Sigmoid colon (tissue), 7 donors: ENCODE results near the gene MET. TPM values are rescaled to one million over a fixed set of nuclear protein-coding genes. Genes with fewer than 3 reads are reported as not detected.

Experiments
- DNase-seq: peaks from one replicate; pipeline ENCODE4 v3.0.0-alpha.2; 2019
- H3K27ac ChIP-seq, 4 donors: fragments of 200-600 bp; sonication (generic); one replicate each; pipeline ENCODE4 v1.5.1; 2016 to 2019; ENCODE audit warnings: mild to moderate bottlenecking in 1 of 4
- H3K27me3 ChIP-seq, 3 donors: fragments of 200-600 bp; sonication (generic); one replicate each; pipeline ENCODE4 v1.5.1; 2019; ENCODE audit warnings: mild to moderate bottlenecking in 1 of 3
- H3K36me3 ChIP-seq, 4 donors: fragments of 200-600 bp; sonication (generic); one replicate each; pipeline ENCODE4 v1.5.1; 2016 to 2019
- H3K4me1 ChIP-seq, 4 donors: fragments of 200-600 bp; sonication (generic); one replicate each; pipeline ENCODE4 v1.5.1; 2017 to 2019
- H3K4me3 ChIP-seq, 4 donors: fragments of 200-600 bp; sonication (generic); one replicate each; pipeline ENCODE4 v1.5.1; 2017 to 2019; ENCODE audit warnings: mild to moderate bottlenecking in 2 of 4, moderate library complexity in 1 of 4
- H3K9me3 ChIP-seq, 4 donors: fragments of 200-600 bp in 3 of 4; sonication (generic) in 3 of 4; one replicate each; pipeline versions ENCODE4 v1.5.1 to v1.6.1; 2013 to 2019
- CTCF ChIP-seq, 4 experiments: fragments of 450-650 bp in 3 of 4; fragments of 200-600 bp in 1 of 4; IDR thresholded peaks; one replicate each; pipeline ENCODE4 v1.5.1; 2016 to 2019; ENCODE audit warnings: antibody characterized with exemption in 4 of 4, mild to moderate bottlenecking in 3 of 4, moderate library complexity in 2 of 4
- EP300 ChIP-seq, 4 donors: sonication (generic); formaldehyde crosslinking; IDR thresholded peaks; one replicate each; pipeline ENCODE4 v1.6.1; 2017; ENCODE audit warnings: antibody characterized with exemption in 4 of 4
- POLR2A ChIP-seq, 2 donors: fragments of 450-650 bp; IDR thresholded peaks; one replicate each; pipeline ENCODE4 v1.6.1; 2016; ENCODE audit warnings: antibody characterized with exemption in 2 of 2, mild to moderate bottlenecking in 2 of 2, moderate library complexity in 2 of 2
- POLR2AphosphoS5 ChIP-seq, 4 donors: sonication (generic); formaldehyde crosslinking; IDR thresholded peaks; one replicate each; pipeline ENCODE4 v1.6.1; 2017; ENCODE audit warnings: antibody characterized with exemption in 4 of 4
- WGBS, 2 donors: extraction: QIAGEN DNeasy Blood & Tissue Kit; methylation state at CpG; one replicate each; pipeline ENCODE4 v1.1.7; 2013; 5-methylcytosine and 5-hydroxymethylcytosine counted together
- intact Hi-C: fragments of 100-400 bp; cut with DNase I; formaldehyde crosslinking; loops from one replicate; pipeline ENCODE4 v1.15.1; 2023
- polyA plus RNA-seq, 3 donors: library from polyadenylated mRNA; stranded (reverse); fragments of 200-250 nt; gene quantifications; one replicate each; pipeline ENCODE4 v1.2.3, GENCODE V29; 2013
- total RNA-seq, 4 donors: library from RNA; depleted of rRNA; stranded (reverse); fragments of >200 nt; gene quantifications; one replicate each; pipeline ENCODE4 v1.1.0, GENCODE V29; 2016
- donor health status: healthy with polysubstance abuse.
- donor health status: Bipolar disorder and iron deficiency.
- donor health status: healthy.

MET gene
- total and polyA plus RNA-seq, 7 donors, result 1.2 to 21.6 (median 15.9) TPM

GRCh38 chr7:116726149-116726548, 54.2 kb downstream of the MET start:
- Histone ChIP-seq H3K27me3 (no peaks in the 10 kb centered on the region), H3K4me1 (no peaks in the 10 kb centered on the region), H3K4me3 (no peak overlapping the region), H3K27ac (no peak overlapping the region), H3K36me3 (no peaks in the 10 kb centered on the region), H3K9me3 (no peaks in the 10 kb centered on the region)
- no peak for DNase-seq
- 67 to 84% methylated on average over 3 of the region's 3 CpGs for WGBS, 2 donors
- no peak for TF ChIP-seq POLR2A (IDR thresholded peaks at IDR 0.05)
- TF ChIP-seq POLR2AphosphoS5 (IDR thresholded peaks at IDR 0.05), result no peak
- TF ChIP-seq CTCF (IDR thresholded peaks at IDR 0.05), result no peak
- no peak for TF ChIP-seq EP300 (IDR thresholded peaks at IDR 0.05)
- intact Hi-C loops, result no loop called here

GRCh38 chr7:116726713-116727431, 54.9 kb downstream of the MET start:
- Histone ChIP-seq H3K4me3 (no peak overlapping the region), H3K36me3 (no peaks in the 10 kb centered on the region), H3K27me3 (no peaks in the 10 kb centered on the region), H3K27ac (no peak overlapping the region), H3K4me1 (no peaks in the 10 kb centered on the region), H3K9me3 (no peaks in the 10 kb centered on the region)
- DNase-seq, result no peak
- intact Hi-C loops, result no loop called here
- 71 to 73% methylated on average over 4 of the region's 4 CpGs for WGBS, 2 donors
- TF ChIP-seq POLR2AphosphoS5 (IDR thresholded peaks at IDR 0.05), result no peak
- no peak for TF ChIP-seq EP300 (IDR thresholded peaks at IDR 0.05)
- TF ChIP-seq POLR2A (IDR thresholded peaks at IDR 0.05), result no peak
- no peak for TF ChIP-seq CTCF (IDR thresholded peaks at IDR 0.05)

- Histone ChIP-seq H3K9me3 (no peaks in the 10 kb centered on the region), H3K36me3 (no peaks in the 10 kb centered on the region), H3K4me1 (no peaks in the 10 kb centered on the region), H3K27me3 (no peaks in the 10 kb centered on the region), H3K27ac (no peak overlapping the region), H3K4me3 (no peak overlapping the region)
- intact Hi-C loops, result no loop called here
- no peak for DNase-seq
- TF ChIP-seq EP300 (IDR thresholded peaks at IDR 0.05), result no peak
- no peak for TF ChIP-seq POLR2AphosphoS5 (IDR thresholded peaks at IDR 0.05)
- TF ChIP-seq POLR2A (IDR thresholded peaks at IDR 0.05), result no peak
- no peak for TF ChIP-seq CTCF (IDR thresholded peaks at IDR 0.05)
- WGBS, 2 donors, result 66 to 81% methylated on average over 3 of the region's 3 CpGs
Measured at GRCh38 chr7:116727432-116728009, 55.5 kb downstream of the MET start.

GRCh38 chr7:116728413-116728812, 56.4 kb downstream of the MET start:
- intact Hi-C loops, result no loop called here
- Histone ChIP-seq H3K9me3 (no peaks in the 10 kb centered on the region), H3K4me3 (no peak overlapping the region), H3K36me3 (no peaks in the 10 kb centered on the region), H3K4me1 (no peaks in the 10 kb centered on the region), H3K27ac (no peak overlapping the region), H3K27me3 (no peaks in the 10 kb centered on the region)
- WGBS, 2 donors, result 81 to 98% methylated on average over 1 of the region's 1 CpG
- no peak for DNase-seq
- no peak for TF ChIP-seq CTCF (IDR thresholded peaks at IDR 0.05)
- no peak for TF ChIP-seq POLR2A (IDR thresholded peaks at IDR 0.05)
- no peak for TF ChIP-seq EP300 (IDR thresholded peaks at IDR 0.05)
- no peak for TF ChIP-seq POLR2AphosphoS5 (IDR thresholded peaks at IDR 0.05)
